Stimulated activated naive B cell treated with anti-CD40 and anti-IgM and Interleukin-4, amounts not matched to agents 10 μg/mL and 1 μg/mL and 100 μg/mL, for 72 hours (primary cell): Measurements from ENCODE around the gene SOHLH1.

Experiments used
- ATAC-seq, 2 donors: fragments of 150-1000 bp; cut with Tn5 transposase; replicated peaks; 2 replicates each; pipeline ENCODE4 v1.10.0; 2021; ENCODE audit warnings: moderate library complexity in 1 of 2
- DNase-seq: peaks from one replicate; pipeline ENCODE4 v3.0.0; 2021
- H3K27ac Mint-ChIP-seq: one replicate; pipeline ENCODE4 v1.8.0; 2022; ENCODE audit warnings: mild to moderate bottlenecking, mixed read lengths
- H3K27me3 Mint-ChIP-seq, 2 donors: one replicate each; pipeline ENCODE4 v1.8.0; 2022; ENCODE audit warnings: mixed read lengths in 2 of 2
- H3K36me3 Mint-ChIP-seq, 2 donors: one replicate each; pipeline ENCODE4 v1.8.0; 2022; ENCODE audit warnings: mixed read lengths in 2 of 2, mild to moderate bottlenecking in 1 of 2
- H3K4me1 Mint-ChIP-seq, 2 donors: one replicate each; pipeline ENCODE4 v1.8.0; 2022; ENCODE audit warnings: mixed read lengths in 2 of 2, mild to moderate bottlenecking in 1 of 2
- H3K4me3 Mint-ChIP-seq, 2 donors: one replicate each; pipeline ENCODE4 v1.8.0; 2022; ENCODE audit warnings: mild to moderate bottlenecking in 2 of 2, mixed read lengths in 2 of 2, moderate library complexity in 1 of 2
- H3K9me3 Mint-ChIP-seq, 2 donors: one replicate each; pipeline ENCODE4 v1.8.0; 2022; ENCODE audit warnings: mixed read lengths in 2 of 2, mild to moderate bottlenecking in 1 of 2

The SOHLH1 gene

GRCh38 chr9:135701959-135702721, 2.9 kb upstream of the SOHLH1 start, which contains the start of gene KCNT1:
Gene KCNT1, plus strand, starts transcription at chr9:135702185. Its CDS starts 74 bp downstream, at chr9:135702259.
- DNase-seq (peak; percentile 23), ATAC-seq (peak; percentile 69 to 79)
- no peaks in the 10 kb centered on the region for H3K36me3 Mint-ChIP-seq

GRCh38 chr9:135701067-135701958, 2.0 kb upstream of the SOHLH1 start:
- Mint-ChIP-seq H3K27me3 (peaks cover 12 to 35% of the 10 kb centered on the region in 2 donors), H3K27ac (no peak overlapping the region), H3K4me1 (no peaks in the 10 kb centered on the region), H3K4me3 (no peak overlapping the region), H3K9me3 (no peaks in the 10 kb centered on the region), H3K36me3 (no peaks in the 10 kb centered on the region)
- no peak for DNase-seq
- ATAC-seq, result peak; percentile 17 to 20

More at GRCh38 chr9:135701959-135702721, 2.9 kb upstream of the SOHLH1 start, which contains the start of gene KCNT1:
- Mint-ChIP-seq H3K4me3 (no peak within 1 kb of the TSS), H3K27me3 (peaks cover 12 to 35% of the 10 kb centered on the region in 2 donors), H3K9me3 (no peaks in the 10 kb centered on the region), H3K27ac (no peak within 1 kb of the TSS), H3K4me1 (no peaks in the 10 kb centered on the region)

- no peak overlapping the region for H3K27ac Mint-ChIP-seq
- no peaks in the 10 kb centered on the region for H3K9me3 Mint-ChIP-seq
- no peak for DNase-seq
- no peak for ATAC-seq
- peaks cover 15 to 35% of the 10 kb centered on the region in 2 donors for H3K27me3 Mint-ChIP-seq
- no peaks in the 10 kb centered on the region for H3K4me1 Mint-ChIP-seq
- H3K36me3 Mint-ChIP-seq, result no peaks in the 10 kb centered on the region
- no peak overlapping the region for H3K4me3 Mint-ChIP-seq
Observed at GRCh38 chr9:135700525-135700924, 1.2 kb upstream of the SOHLH1 start.

GRCh38 chr9:135698767-135699166, 514 bp downstream of the SOHLH1 start:
- no peak overlapping the region for H3K4me3 Mint-ChIP-seq
- no peaks in the 10 kb centered on the region for H3K4me1 Mint-ChIP-seq
- H3K27ac Mint-ChIP-seq, result no peak overlapping the region
- peaks cover 10 to 27% of the 10 kb centered on the region in 2 donors for H3K27me3 Mint-ChIP-seq
- no peak for ATAC-seq
- no peaks in the 10 kb centered on the region for H3K9me3 Mint-ChIP-seq
- H3K36me3 Mint-ChIP-seq, result no peaks in the 10 kb centered on the region
- no peak for DNase-seq

- Mint-ChIP-seq H3K36me3 (no peaks in the 10 kb centered on the region), H3K4me3 (no peak overlapping the region), H3K4me1 (no peaks in the 10 kb centered on the region), H3K9me3 (no peaks in the 10 kb centered on the region), H3K27me3 (peaks cover 8 to 21% of the 10 kb centered on the region in 2 donors), H3K27ac (no peak overlapping the region)
- no peak for ATAC-seq
- DNase-seq, result no peak
Observed at GRCh38 chr9:135698236-135698635, 1.0 kb downstream of the SOHLH1 start.

- Mint-ChIP-seq H3K27me3 (peaks cover 8 to 13% of the 10 kb centered on the region in 2 donors), H3K27ac (no peak overlapping the region), H3K9me3 (no peaks in the 10 kb centered on the region), H3K36me3 (no peaks in the 10 kb centered on the region), H3K4me3 (no peak overlapping the region), H3K4me1 (no peaks in the 10 kb centered on the region)
- DNase-seq (no peak), ATAC-seq (no peak)
Observed at GRCh38 chr9:135697226-135697625, 2.1 kb downstream of the SOHLH1 start.

- ATAC-seq (no peak), DNase-seq (no peak)
- H3K4me3 Mint-ChIP-seq, result no peak overlapping the region
Observed at GRCh38 chr9:135696446-135696845, 2.8 kb downstream of the SOHLH1 start.

GRCh38 chr9:135695642-135696041, 3.6 kb downstream of the SOHLH1 start:
- DNase-seq (no peak), ATAC-seq (no peak)
- no peak overlapping the region for H3K27ac Mint-ChIP-seq
- H3K36me3 Mint-ChIP-seq, result no peaks in the 10 kb centered on the region
- H3K9me3 Mint-ChIP-seq, result no peaks in the 10 kb centered on the region
- peaks cover 10 to 12% of the 10 kb centered on the region in 2 donors for H3K27me3 Mint-ChIP-seq
- H3K4me3 Mint-ChIP-seq, result no peak overlapping the region
- no peaks in the 10 kb centered on the region for H3K4me1 Mint-ChIP-seq

More at GRCh38 chr9:135696446-135696845, 2.8 kb downstream of the SOHLH1 start:
- Mint-ChIP-seq H3K27ac (no peak overlapping the region), H3K9me3 (no peaks in the 10 kb centered on the region), H3K4me1 (no peaks in the 10 kb centered on the region), H3K36me3 (no peaks in the 10 kb centered on the region), H3K27me3 (peaks cover 8 to 13% of the 10 kb centered on the region in 2 donors)

GRCh38 chr9:135695036-135695435, 4.2 kb downstream of the SOHLH1 start:
- Mint-ChIP-seq H3K4me1 (no peaks in the 10 kb centered on the region), H3K9me3 (no peaks in the 10 kb centered on the region), H3K36me3 (no peaks in the 10 kb centered on the region), H3K27ac (no peak overlapping the region), H3K27me3 (peaks cover 4 to 8% of the 10 kb centered on the region in 2 donors), H3K4me3 (no peak overlapping the region)
- no peak for DNase-seq
- ATAC-seq, result no peak

- H3K4me3 Mint-ChIP-seq, result no peak overlapping the region
- no peaks in the 10 kb centered on the region for H3K4me1 Mint-ChIP-seq
- ATAC-seq, result no peak
- no peaks in the 10 kb centered on the region for H3K36me3 Mint-ChIP-seq
- no peak overlapping the region for H3K27ac Mint-ChIP-seq
- no peaks in the 10 kb centered on the region for H3K9me3 Mint-ChIP-seq
- DNase-seq, result no peak
- peaks cover 0 to 8% of the 10 kb centered on the region in 2 donors for H3K27me3 Mint-ChIP-seq
Observed at GRCh38 chr9:135694414-135694813, 4.9 kb downstream of the SOHLH1 start.

- DNase-seq (no peak), ATAC-seq (no peak)
- H3K27ac Mint-ChIP-seq, result no peak overlapping the region
- H3K36me3 Mint-ChIP-seq, result no peaks in the 10 kb centered on the region
- no peak overlapping the region for H3K4me3 Mint-ChIP-seq
- H3K27me3 Mint-ChIP-seq, result peaks cover 0 to 8% of the 10 kb centered on the region in 2 donors
- no peaks in the 10 kb centered on the region for H3K9me3 Mint-ChIP-seq
- H3K4me1 Mint-ChIP-seq, result no peaks in the 10 kb centered on the region
Observed at GRCh38 chr9:135693771-135694170, 5.5 kb downstream of the SOHLH1 start.

- peaks cover 0 to 8% of the 10 kb centered on the region in 2 donors for H3K27me3 Mint-ChIP-seq
- no peak for DNase-seq
- H3K27ac Mint-ChIP-seq, result no peak overlapping the region
- ATAC-seq, result no peak
- no peak overlapping the region for H3K4me3 Mint-ChIP-seq
- no peaks in the 10 kb centered on the region for H3K36me3 Mint-ChIP-seq
- no peaks in the 10 kb centered on the region for H3K4me1 Mint-ChIP-seq
- no peaks in the 10 kb centered on the region for H3K9me3 Mint-ChIP-seq
Observed at GRCh38 chr9:135693265-135693664, 6.0 kb downstream of the SOHLH1 start.

GRCh38 chr9:135692410-135692809, 6.9 kb downstream of the SOHLH1 start:
- Mint-ChIP-seq H3K4me1 (no peaks in the 10 kb centered on the region), H3K27ac (no peak overlapping the region), H3K4me3 (no peak overlapping the region), H3K27me3 (peaks cover 0 to 8% of the 10 kb centered on the region in 2 donors), H3K9me3 (no peaks in the 10 kb centered on the region), H3K36me3 (no peaks in the 10 kb centered on the region)
- DNase-seq (no peak), ATAC-seq (no peak)

GRCh38 chr9:135690836-135691570, 8.3 kb downstream of the SOHLH1 start:
- Mint-ChIP-seq H3K4me1 (no peaks in the 10 kb centered on the region), H3K9me3 (no peaks in the 10 kb centered on the region), H3K27me3 (peaks cover 0 to 6% of the 10 kb centered on the region in 2 donors), H3K4me3 (no peak overlapping the region), H3K36me3 (no peaks in the 10 kb centered on the region), H3K27ac (no peak overlapping the region)
- DNase-seq (no peak), ATAC-seq (no peak)
